BLaER1 treated with 17β-estradiol and CSF1 and Interleukin-3, amounts not matched to agents 10 nM and 100 nM (cell line): ENCODE results near the gene SLC25A6.

Experiments
- H3K27ac ChIP-seq, 11 experiments: shearing (Covaris generic); formaldehyde crosslinking; 2 replicates each; pipeline ENCODE4 v1.8.1; 2022
- H3K27me3 ChIP-seq, 11 experiments: shearing (Covaris generic); formaldehyde crosslinking; 2 replicates each; pipeline ENCODE4 v1.8.1; 2022
- H3K36me3 ChIP-seq, 11 experiments: shearing (Covaris generic); formaldehyde crosslinking; 2 replicates each; pipeline ENCODE4 v1.8.1; 2022
- H3K4me1 ChIP-seq, 10 experiments: shearing (Covaris generic); formaldehyde crosslinking; 2 replicates each; pipeline ENCODE4 v1.8.1; 2022
- H3K4me2 ChIP-seq, 11 experiments: shearing (Covaris generic); formaldehyde crosslinking; 2 replicates each; pipeline ENCODE4 v1.8.1; 2022
- H3K4me3 ChIP-seq, 10 experiments: shearing (Covaris generic); formaldehyde crosslinking; 2 replicates each; pipeline ENCODE4 v1.8.1; 2022
- H3K9ac ChIP-seq, 11 experiments: shearing (Covaris generic); formaldehyde crosslinking; 2 replicates each; pipeline ENCODE4 v1.8.1; 2022
- H3K9me3 ChIP-seq, 11 experiments: shearing (Covaris generic); formaldehyde crosslinking; replicated peaks in 1 of 11; 2 replicates each; pipeline ENCODE4 v1.8.1; 2022
- H4K20me1 ChIP-seq, 11 experiments: shearing (Covaris generic); formaldehyde crosslinking; 2 replicates each; pipeline ENCODE4 v1.8.1; 2022
- Cebpa-rat ChIP-seq, 11 experiments: shearing (Covaris generic); IDR thresholded peaks; 2 replicates each; pipeline ENCODE4 v1.8.1; 2022

Gene SLC25A6

DNA sequence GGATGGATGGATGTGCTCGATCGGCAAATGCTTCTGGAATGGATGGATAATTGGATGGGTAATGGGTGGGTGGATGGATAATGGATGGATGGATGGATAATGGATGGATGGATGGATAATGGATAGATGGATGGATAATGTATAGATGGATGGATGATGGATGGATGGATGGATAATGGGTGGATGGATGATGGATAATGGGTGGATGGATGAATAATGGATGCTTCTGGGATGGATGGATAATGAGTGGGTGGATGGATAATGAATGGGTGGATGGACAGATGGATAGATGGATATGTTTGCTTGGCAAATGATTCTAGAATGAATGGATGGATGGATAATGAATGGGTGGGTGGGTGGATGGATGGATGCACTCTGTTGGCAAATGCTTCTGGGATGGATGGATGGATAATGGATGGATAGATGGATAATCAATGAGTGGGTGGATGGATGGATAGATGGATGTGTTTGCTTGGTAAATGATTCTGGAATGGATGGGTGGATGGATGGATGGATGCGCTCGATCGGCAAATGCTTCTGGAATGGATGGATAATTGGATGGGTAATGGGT, 3.8 kb upstream of the SLC25A6 start:
- H3K9ac ChIP-seq = no peak overlapping the region
- no peak overlapping the region for H3K27ac ChIP-seq
- H3K36me3 ChIP-seq = peaks cover 37 to 68% (median 63%) of the 10 kb centered on the region in 11 experiments
- H3K4me2 ChIP-seq = peak overlapping the region; percentile 10 to 87 (median 77); a peak in 19 of 22 replicates
- H4K20me1 ChIP-seq = peaks cover 12 to 71% (median 31%) of the 10 kb centered on the region in 11 experiments
- H3K9me3 ChIP-seq = no peaks in the 10 kb centered on the region; a peak in 1 of 22 replicates
- peaks cover 27 to 44% (median 41%) of the 10 kb centered on the region in 10 experiments for H3K4me1 ChIP-seq
- no peak overlapping the region for H3K4me3 ChIP-seq
- no peaks in the 10 kb centered on the region for H3K27me3 ChIP-seq
- TF ChIP-seq Cebpa-rat (IDR thresholded peaks at IDR 0.05) = no peak

DNA sequence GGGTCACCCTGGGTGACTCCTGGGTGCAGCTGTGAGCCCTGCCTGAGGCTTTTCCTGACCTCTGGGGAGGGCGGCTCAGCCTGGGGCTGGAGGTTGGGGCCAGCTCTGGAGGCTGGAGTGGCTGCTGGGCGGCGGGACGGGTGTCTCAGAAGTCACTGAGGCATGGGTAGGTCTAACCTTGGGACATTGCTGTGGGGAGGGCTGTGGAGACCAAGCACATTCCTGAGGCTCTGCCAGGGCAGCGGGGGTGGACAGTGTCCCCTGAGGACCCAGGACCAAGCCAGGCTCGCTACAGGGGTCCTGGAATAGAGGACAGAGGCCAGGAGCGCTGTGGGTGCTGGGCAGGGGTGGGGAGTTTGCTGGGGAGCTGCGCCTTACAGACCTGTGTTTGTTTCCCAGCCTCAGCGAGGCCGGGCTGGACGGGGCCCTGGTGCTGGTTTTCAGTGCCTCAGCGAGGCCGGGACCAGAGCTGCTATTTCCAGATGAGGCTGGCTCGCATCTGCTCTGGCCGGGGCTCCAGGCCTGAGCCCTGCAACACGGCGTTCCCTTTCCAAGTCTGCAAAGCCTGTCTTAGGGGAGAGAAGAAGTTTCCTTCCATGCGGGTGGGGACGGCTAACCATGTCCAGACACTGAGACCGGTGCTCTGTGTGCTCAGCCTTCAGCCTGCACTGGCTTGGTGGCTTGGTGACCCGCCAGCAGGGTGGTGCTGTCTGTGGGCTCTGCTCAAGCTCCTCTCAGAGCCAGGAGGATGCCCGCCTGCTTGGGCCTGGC, 3.0 kb upstream of the SLC25A6 start:
- Histone ChIP-seq H3K4me3 (0 out of 20 replicates have a peak overlapping the region, but pooled peaks of 3 of the 10 experiments have one; percentile 11 to 88 (median 12)), H3K4me2 (peak overlapping the region; percentile 34 to 87 (median 81); a peak in 21 of 22 replicates), H3K27ac (peak overlapping the region in 7 of 11 experiments; percentile 20 to 57 (median 44); a peak in 12 of 22 replicates), H3K4me1 (peaks cover 35 to 52% (median 49%) of the 10 kb centered on the region in 10 experiments), H4K20me1 (peaks cover 20 to 71% (median 37%) of the 10 kb centered on the region in 11 experiments), H3K9me3 (no peaks in the 10 kb centered on the region; a peak in 1 of 22 replicates), H3K27me3 (no peaks in the 10 kb centered on the region), H3K9ac (peak overlapping the region in 10 of 11 experiments; percentile 21 to 100 (median 60); a peak in 16 of 22 replicates), H3K36me3 (peaks cover 39 to 68% (median 63%) of the 10 kb centered on the region in 11 experiments)
- TF ChIP-seq Cebpa-rat (IDR thresholded peaks at IDR 0.05) = no peak

DNA sequence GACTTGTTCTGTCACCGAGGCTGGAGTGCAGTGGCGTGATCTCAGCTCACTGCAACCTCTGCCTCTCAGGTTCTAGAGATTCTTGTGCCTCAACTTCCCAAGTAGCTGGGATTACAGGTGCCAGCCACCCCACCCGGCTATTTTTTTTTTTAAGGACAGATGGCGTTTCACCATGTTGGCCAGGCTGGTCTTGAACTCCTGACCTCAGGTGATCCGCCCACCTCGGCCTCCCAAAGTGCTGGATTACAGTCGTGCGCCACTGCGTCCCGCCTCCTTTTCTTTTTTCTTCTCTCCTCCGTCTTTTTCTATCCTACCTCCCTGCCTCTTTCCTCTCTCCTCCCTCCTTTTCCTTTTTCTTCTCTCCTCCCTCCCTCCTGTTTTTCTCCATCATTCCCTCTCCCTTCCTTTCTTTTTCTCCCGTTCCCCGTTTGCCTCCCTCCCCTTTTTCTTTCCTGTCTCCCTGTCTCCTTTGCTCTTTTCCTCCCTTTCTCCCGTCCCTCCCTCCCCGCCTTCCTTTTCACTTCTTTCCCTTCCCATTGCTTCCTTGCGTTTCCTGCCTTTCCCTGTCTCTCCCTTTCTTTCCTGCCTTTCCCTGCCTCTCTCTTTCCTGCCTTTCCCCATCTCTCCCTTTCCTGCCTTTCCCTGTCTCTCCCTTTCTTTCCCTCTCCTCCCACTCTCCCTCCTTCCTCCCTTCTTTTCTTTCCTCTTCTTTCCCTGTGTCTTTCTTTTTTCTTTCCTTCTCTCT, 2.1 kb upstream of the SLC25A6 start:
- H3K36me3 ChIP-seq = peaks cover 41 to 68% (median 63%) of the 10 kb centered on the region in 11 experiments

DNA sequence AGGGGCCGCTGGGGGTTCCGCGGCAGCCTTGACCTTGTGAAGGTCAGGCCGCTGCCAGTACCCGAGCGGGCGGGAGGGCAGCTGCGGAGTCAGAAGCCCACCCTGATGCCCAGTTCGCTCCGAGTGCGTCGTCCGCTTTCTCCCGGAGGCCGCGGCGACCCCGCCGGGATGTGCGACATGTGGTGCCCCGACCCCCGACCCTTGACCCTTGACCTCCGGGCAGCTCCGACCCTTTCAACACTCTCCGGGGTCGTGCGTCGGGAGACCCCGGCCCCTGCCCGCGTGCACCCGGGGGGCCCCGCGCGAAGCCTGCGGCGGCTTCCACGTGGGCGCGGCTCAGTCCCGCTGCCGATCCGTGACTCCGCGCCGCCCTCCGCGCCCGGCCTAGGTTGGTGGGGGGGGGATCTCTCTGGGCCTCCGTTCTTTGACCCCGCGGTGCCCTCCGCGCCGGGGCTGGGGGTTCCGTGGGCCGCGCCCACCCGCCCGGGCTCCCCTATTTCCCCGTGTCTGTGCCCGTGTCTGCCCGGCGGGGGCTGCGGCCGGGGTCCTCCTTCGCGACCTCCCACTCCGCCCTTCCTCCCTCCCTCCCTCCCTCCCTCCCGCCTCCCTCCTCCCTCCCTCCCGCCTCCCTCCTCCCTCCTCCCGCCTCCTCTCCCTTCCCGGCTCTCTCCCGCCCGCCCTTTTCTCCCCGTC, 609 bp upstream of the SLC25A6 start:
- Histone ChIP-seq H3K36me3 (peaks cover 43 to 68% (median 64%) of the 10 kb centered on the region in 11 experiments), H4K20me1 (peaks cover 44 to 74% (median 58%) of the 10 kb centered on the region in 11 experiments), H3K4me2 (peak overlapping the region; percentile 69 to 97 (median 86)), H3K9ac (peak overlapping the region; percentile 98 to 100 (median 100)), H3K9me3 (no peaks in the 10 kb centered on the region; a peak in 1 of 22 replicates), H3K4me1 (peaks cover 54 to 72% (median 64%) of the 10 kb centered on the region in 10 experiments), H3K27me3 (no peaks in the 10 kb centered on the region), H3K4me3 (peak overlapping the region; percentile 82 to 100 (median 94)), H3K27ac (peak overlapping the region; percentile 98 to 100 (median 100))
- TF ChIP-seq Cebpa-rat (IDR thresholded peaks at IDR 0.05) = no peak

More for the DNA sequence above, 2.1 kb upstream of the SLC25A6 start:
- Histone ChIP-seq H3K27me3 (no peaks in the 10 kb centered on the region), H3K4me3 (peak overlapping the region in 7 of 10 experiments; percentile 82 to 100 (median 93); a peak in 7 of 20 replicates), H3K4me1 (peaks cover 44 to 61% (median 57%) of the 10 kb centered on the region in 10 experiments), H3K9me3 (no peaks in the 10 kb centered on the region; a peak in 1 of 22 replicates), H3K4me2 (peak overlapping the region; percentile 69 to 95 (median 82)), H4K20me1 (peaks cover 28 to 73% (median 45%) of the 10 kb centered on the region in 11 experiments), H3K9ac (peak overlapping the region; percentile 60 to 100 (median 100); a peak in 16 of 22 replicates), H3K27ac (peak overlapping the region in 7 of 11 experiments; percentile 27 to 100 (median 57); a peak in 9 of 22 replicates)
- no peak for TF ChIP-seq Cebpa-rat (IDR thresholded peaks at IDR 0.05)

DNA sequence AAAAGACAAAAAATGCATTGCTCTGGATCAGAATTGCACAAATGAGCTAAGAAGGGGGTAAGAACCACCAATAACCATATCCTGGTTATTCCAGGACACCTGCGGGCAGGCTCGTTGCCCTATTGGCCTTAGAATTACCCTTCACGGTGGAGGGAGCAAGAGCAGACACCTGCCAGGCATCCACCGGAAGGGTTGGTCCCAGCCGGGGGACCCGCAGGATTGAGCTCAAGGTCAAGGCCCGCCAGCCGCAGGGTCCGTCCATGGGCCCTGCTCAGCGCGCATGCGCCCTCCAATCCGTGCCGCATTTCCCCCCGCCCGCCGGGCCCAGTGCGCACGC, 575 bp downstream of the SLC25A6 start:
- peak overlapping the region; percentile 86 to 99 (median 96) for H3K4me2 ChIP-seq
- H3K27me3 ChIP-seq = no peaks in the 10 kb centered on the region
- H3K9ac ChIP-seq = peak overlapping the region; percentile 98 to 100 (median 100)
- H3K4me3 ChIP-seq = peak overlapping the region; percentile 82 to 100 (median 94)
- H3K27ac ChIP-seq = peak overlapping the region; percentile 98 to 100 (median 100)
- peaks cover 55 to 74% (median 68%) of the 10 kb centered on the region in 11 experiments for H4K20me1 ChIP-seq
- peaks cover 50 to 70% (median 65%) of the 10 kb centered on the region in 11 experiments for H3K36me3 ChIP-seq
- H3K9me3 ChIP-seq = no peaks in the 10 kb centered on the region; a peak in 1 of 22 replicates
- no peak for TF ChIP-seq Cebpa-rat (IDR thresholded peaks at IDR 0.05)
- H3K4me1 ChIP-seq = peaks cover 48 to 72% (median 60%) of the 10 kb centered on the region in 10 experiments

DNA sequence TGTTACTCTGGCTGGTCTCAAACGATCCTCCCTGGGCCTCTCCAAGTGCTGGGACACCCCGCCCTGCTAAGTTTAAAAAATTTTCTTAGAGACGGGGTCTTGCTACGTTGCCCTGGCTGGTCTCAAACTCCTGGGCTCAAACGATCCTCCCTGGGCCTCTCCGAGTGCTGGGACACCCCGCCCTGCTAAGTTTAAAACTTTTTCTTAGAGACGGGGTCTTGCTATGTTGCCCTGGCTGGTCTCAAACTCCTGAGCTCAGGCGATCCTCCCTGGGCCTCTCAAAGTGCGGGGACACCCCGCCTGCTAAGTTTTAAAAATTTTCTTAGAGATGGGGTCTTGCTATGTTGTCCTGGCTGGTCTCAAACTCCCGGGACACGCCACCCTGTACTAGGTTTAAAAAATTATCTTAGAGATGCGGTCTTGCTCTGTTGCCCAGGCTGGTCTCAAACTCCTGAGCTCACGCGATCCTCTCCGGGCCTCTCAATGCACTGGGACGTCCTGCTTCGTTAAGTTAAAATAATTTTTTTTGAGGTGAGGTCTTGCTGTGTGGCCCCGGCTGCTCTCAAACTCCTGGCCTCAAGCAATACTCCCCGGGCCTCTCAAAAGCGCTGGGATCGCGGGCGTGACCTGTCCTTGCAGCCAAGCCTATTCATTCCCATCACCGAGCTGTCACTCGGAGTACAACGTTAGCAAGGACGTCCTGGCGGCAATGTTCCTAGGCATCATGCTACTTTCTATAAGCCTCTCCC, 1.1 kb downstream of the SLC25A6 start:
- Histone ChIP-seq H3K36me3 (peaks cover 56 to 70% (median 65%) of the 10 kb centered on the region in 11 experiments), H3K27ac (peak overlapping the region; percentile 98 to 100 (median 100)), H3K4me2 (peak overlapping the region; percentile 86 to 99 (median 96)), H3K4me1 (peaks cover 43 to 67% (median 57%) of the 10 kb centered on the region in 10 experiments), H4K20me1 (peaks cover 59 to 74% (median 68%) of the 10 kb centered on the region in 11 experiments), H3K9me3 (no peaks in the 10 kb centered on the region; a peak in 1 of 22 replicates), H3K4me3 (peak overlapping the region; percentile 82 to 100 (median 94)), H3K9ac (peak overlapping the region; percentile 98 to 100 (median 100)), H3K27me3 (no peaks in the 10 kb centered on the region)
- TF ChIP-seq Cebpa-rat (IDR thresholded peaks at IDR 0.05) = no peak

DNA sequence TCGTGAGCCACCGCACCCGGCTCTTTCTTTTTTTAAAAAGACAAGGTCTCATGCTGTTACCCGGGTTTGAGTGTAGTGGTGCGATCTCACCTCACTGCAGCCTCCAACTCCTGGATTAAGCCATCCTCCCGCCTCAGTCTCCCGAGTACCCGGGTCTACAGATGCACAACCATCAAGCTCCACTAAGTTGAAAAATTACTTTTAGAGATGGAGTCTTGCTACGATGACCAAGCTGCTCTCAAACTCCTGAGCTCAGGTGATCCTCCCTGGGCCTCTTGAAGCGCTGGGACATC, 2.0 kb downstream of the SLC25A6 start:
- Histone ChIP-seq H3K4me1 (peaks cover 36 to 58% (median 48%) of the 10 kb centered on the region in 10 experiments), H3K9ac (peak overlapping the region; percentile 98 to 100 (median 100)), H3K4me2 (peak overlapping the region; percentile 86 to 99 (median 96)), H3K27ac (peak overlapping the region in 5 of 11 experiments; percentile 100; a peak in 5 of 22 replicates), H3K36me3 (peaks cover 64 to 70% (median 67%) of the 10 kb centered on the region in 11 experiments), H3K4me3 (peak overlapping the region in 9 of 10 experiments; percentile 82 to 100 (median 95); a peak in 15 of 20 replicates), H3K27me3 (no peaks in the 10 kb centered on the region), H4K20me1 (peaks cover 66 to 74% (median 70%) of the 10 kb centered on the region in 11 experiments), H3K9me3 (no peaks in the 10 kb centered on the region; a peak in 1 of 22 replicates)
- TF ChIP-seq Cebpa-rat (IDR thresholded peaks at IDR 0.05) = no peak
